Stimulated activated CD4-positive, alpha-beta T cell treated with anti-CD3 and anti-CD28 coated beads, Interleukin-1b, Interleukin-23, amount 100 ng/mL, for 1 hour (primary cell): ENCODE measurements around the gene TMEM163.

Experiments used
- DNase-seq, 2 donors: peaks; one replicate each; pipeline ENCODE4 v3.0.0-alpha.2; 2020; ENCODE audit warnings: low read depth in 2 of 2

Gene TMEM163

DNA sequence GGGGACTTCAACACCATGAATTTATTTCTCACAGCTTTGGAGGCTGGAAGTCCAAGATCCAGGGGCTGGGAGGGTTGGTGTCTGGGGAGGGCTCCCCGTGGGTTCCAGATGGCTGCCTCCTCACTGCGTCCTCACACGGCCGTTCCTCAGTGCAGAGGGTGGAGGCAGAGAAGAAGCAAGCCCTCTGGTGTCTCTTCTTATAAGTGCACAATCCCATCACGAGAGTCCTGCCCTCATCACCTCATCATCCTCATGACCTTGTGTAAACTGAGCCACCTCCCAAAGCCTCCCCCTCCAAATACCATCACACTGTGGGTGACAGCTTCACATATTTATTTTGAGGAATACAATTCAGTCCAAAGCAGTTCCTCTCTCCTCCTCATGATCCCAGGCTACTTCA lies 26.3 kb downstream of the TMEM163 start:
- DNase-seq: no peak

DNA sequence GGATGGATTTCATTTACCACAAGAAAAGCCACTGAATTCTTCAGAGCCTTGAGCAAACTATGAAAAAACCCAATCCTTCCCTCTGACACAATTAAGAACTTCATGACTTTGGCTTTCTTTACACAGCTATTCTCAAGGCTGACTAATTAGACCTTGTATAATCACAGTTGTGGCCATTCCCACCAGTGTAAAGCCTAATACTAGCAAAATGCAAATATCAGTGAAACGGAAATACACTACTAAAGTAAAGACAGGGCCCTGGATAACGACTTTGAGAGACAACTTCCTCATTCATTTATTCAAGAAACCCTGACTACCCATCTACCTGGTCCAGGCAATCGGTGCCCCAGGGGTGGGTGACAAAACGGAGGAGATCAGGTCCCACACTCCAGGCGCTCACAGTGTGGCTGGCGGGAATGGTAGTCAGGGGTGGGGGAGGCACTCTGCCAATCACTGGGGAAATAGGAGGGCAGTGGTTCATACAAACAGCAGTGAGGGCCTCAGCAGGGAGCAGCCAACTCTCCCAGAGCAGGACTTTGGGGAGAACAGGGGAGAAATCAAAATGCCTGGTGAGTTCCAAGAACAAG lies 28.1 kb downstream of the TMEM163 start:
- DNase-seq: no peak

DNA sequence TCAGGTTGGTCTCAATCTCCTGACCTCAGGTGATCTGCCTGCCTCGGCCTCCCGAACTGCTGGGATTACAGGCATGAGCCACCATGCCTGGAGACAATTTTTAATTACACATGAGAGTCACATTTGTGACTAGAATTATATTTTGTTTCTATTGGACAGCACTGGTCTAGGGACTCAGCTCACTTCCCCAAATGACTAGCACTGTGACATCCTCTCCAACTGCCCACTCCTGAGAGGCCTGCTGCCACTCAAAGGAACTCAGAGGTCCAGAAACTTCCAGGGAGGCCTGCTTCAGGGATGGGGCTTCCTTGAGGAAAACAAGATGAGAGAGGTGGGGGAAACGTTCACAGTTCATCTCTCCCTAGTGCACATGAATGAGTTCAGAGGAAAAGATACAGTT lies 29.5 kb downstream of the TMEM163 start:
- no peak for DNase-seq

DNA sequence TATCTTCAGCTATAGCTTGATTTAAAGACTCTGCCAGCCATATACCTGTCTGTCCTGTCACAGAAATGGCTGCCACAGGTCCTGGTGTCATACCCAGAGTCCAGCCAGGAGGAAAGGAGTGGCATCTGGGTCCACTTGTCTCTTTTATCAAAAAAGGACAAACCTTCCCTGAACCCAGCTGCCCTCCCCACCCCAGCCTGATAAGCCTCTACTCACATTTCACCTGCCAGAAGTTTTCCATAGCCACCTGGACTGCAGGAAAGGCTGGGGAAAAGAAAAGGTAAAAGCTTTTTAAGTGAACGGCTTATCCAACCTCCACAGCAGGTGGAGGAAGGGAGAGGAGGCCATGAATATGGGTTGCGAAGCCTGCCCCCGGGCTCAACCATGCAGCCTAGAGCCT lies 32.8 kb downstream of the TMEM163 start:
- DNase-seq: no peak

DNA sequence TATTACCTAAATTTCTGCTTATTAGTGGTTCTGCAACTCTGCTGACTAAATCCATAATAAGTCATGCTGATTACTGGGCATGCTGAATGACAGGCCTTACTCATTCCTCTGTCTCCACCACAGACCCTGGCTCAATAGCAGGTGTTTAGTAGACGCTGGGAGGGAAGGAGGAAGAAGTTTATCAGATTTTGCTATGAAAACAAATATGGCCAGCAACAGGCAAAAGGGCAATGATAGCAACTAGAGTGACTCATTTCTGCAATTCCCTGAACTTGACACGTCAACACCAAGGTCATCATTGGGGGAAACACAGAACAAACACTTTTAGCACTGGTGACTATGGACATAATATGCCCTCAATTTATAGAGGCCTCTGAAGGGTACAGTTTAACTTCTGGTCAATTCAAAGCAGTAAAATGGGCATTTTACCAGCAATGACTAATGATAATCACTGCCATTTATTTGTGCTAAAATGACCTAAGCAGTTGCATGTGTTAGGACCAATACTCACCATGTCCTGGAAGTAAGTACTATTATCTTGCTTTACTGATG lies 35.2 kb downstream of the TMEM163 start:
- no peak for DNase-seq

DNA sequence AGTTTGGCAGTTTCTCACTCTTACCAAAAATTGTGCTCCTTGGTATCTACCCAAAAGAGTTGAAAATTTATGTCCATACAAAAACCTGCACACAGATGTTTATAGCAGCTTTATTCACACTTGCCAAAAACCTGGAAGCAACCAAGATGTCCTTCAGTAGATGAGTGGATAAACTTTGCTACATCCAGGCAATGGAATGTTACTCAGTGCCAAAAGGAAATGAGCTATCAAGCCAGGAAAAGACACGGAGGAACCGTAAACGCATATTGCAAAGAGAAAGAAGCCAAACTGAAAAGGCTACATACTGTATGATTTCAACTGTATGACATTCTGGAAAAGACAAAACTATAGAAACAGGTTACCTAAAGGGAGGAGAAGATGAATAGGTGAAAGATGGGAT lies 36.1 kb downstream of the TMEM163 start:
- no peak for DNase-seq

DNA sequence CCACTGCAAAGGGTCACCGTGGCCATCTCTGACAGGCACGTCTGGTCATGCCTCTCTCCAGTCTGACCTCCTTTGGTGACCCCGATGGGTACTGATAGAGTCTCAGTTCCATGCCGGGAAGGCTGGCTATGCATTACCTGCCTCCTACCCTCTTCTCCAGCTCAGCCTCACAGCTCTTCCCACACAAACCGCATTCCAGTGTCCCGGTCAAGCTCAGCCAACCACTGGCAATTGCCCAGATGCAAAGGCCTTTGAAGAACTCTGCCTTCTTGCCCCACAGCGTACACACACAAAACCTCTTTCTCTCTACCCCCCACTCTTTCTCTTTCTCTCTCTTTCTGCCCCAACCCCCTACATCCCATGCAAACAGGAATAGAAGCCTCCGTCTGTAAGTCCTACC lies 37.6 kb downstream of the TMEM163 start:
- DNase-seq: no peak

DNA sequence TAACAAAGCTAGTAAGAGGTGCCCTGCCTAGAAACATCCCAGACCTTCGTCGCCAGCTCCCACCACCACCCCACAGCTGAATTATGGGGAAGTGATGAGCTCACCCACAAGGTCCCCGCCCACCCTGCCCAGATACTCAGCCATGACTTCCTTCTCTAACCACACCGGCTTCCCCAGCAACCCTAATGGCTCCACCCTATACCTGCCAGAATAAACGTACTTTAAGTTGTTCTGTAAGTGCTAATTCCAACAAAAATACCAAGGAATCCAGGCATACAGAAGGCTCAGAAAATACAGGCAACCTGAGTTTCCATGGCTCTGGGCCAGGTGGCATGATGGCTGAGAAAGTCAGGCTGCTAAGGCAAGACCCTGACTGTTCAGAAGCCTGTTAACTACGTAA lies 39.1 kb downstream of the TMEM163 start:
- no peak for DNase-seq

DNA sequence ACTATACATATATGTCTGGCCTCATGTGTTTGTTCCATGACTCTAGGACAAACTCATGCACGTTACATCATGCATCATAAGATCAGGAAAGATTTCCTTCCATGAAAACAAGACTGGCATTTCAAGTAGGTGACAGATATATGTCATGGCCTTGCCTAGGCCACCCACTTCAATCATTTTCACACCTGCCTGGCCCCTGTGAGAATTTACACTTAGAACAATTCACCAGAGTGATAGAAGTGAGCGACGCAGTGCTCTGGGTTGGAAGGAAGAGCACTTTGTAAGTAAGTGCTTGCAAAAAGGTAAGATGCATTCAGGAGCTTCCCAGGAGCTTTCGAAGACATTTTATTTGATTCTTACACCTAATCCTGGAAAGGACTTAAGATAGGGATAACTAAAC lies 39.5 kb downstream of the TMEM163 start:
- DNase-seq: no peak

DNA sequence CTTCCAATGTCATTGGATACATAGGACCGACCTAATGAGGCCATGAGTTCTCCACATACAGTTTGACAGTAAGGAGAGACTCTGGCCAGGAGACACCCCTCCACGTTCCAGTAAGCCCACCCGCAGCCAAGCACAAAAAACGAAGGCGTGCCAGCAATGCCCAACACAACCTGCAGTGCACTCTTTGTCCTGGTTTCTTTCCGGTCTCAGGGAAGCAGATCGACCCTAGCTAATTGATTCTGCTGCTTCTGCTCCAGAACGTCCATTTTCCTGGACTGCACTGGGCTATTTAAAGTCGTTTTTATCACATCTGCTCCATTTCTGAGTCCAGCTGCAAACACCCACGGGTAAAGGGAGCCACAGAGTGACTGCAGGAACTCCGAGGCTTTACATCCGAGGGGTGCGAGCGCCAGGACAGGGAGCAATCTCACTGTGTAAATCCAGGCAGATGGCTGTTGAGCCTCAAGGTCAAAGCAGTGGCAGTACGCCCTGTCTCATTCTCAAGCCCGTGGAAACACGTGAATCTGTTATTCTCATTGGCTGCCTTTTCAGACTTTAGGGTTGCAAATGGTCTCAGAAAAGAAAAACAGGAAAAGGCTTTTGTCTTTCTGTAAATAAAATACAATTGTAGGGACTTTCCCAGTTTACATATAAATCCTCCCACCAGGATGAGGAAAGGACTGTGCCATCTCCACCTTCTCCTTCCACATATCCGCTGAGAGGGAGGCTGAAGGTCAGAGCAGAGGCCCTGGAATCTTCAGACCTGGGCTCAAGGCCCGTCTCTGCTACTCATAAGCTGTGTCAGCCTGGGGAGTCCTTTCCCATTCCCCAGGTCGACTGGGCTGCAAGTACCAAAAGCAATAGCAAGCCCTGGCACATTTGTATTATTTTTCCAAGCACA lies 40.7 kb downstream of the TMEM163 start:
- no peak for DNase-seq

DNA sequence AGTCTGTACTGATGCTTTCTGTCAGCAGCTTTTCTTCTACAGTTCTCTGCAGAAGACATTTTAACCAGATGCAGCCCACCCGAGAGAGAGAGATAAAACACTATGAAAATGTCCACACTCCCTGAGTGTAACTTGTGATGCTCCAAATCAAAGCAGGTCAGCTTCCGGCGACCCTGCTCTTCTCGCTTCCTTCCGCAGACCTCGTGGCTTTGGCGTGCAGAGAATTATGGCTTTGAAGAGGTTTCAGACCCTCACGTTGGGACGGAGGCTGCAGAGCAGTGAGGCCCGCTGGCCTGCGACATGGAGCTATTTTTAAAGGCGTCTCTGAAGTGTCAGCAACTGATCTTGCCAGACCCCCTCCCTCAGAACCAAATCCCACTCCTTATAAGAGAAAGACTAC lies 41.8 kb downstream of the TMEM163 start:
- DNase-seq: no peak

DNA sequence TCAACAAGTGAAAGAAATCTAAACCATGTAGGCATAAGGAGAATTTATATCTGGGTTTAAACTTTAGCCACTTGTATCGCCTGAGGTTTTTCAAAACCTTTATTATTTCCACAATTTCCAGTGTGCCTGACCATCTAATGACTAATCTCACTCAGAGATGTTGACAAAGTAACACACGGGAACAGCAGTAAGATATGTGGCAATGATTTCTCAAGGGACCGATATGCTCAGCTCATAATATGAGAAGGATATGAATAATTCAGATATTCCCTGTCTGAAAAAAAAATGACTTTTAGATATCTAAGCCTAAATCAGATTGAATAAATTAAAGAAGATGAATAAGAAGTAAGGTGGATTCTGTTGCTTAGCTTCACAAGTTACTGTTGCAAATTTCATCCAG lies 43.5 kb downstream of the TMEM163 start:
- DNase-seq: no peak

DNA sequence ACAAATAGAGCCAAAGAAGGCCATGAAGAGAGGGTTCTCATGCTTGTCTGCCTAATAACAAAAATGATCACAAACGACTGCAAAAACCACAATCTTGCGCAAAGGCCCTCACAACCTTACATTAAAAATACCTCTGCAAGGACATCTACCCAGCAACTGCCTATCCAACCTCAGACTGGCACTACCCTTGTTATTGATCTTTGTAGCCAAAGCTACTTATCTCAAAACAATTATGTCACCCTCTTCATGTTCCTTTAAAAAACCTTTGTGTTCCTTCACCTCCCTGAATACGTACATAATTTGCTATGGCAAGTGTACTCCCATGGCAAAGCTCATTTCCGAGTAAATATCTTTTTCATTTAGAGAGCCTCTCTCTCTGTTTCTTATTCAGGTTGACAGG lies 44.1 kb downstream of the TMEM163 start:
- no peak for DNase-seq

DNA sequence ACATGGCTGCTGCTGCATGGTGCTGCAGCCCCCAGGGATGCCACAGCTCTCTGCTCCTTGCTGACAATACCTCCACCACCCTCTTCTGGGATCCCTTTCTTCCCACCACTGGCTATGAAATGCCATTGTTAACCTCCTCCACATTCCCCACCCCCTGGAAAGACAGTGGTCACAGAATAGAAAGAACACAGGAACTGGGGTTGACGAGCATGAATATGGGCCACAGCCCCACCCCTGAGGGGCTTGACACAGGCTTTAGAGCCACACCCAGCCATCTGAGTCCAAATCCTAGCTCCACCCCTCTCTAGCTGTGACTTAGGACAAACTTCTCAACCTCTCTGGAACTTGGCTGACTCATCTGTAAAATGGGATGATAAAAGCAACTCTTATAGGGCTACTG lies 47.3 kb downstream of the TMEM163 start:
- no peak for DNase-seq

DNA sequence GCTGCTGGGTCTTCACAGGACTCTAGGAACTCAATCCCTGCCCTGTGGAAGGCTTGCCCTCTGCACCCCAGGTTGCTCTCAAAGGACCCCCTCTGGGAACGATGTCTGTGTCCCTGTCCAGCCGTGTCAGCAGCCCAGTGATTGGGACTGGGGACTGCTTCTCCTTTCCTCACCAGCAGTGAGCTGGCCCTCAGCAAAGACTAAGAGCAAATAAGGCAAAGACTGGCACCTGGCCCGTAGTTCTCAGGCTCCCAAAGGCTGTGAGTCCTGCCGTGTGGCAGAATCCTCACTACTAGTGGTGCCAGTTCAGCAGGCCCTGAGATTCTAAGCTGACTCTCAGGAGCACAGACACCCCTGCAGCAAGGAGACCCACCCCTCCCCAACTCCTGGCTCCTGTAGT lies 47.8 kb downstream of the TMEM163 start:
- DNase-seq: no peak

DNA sequence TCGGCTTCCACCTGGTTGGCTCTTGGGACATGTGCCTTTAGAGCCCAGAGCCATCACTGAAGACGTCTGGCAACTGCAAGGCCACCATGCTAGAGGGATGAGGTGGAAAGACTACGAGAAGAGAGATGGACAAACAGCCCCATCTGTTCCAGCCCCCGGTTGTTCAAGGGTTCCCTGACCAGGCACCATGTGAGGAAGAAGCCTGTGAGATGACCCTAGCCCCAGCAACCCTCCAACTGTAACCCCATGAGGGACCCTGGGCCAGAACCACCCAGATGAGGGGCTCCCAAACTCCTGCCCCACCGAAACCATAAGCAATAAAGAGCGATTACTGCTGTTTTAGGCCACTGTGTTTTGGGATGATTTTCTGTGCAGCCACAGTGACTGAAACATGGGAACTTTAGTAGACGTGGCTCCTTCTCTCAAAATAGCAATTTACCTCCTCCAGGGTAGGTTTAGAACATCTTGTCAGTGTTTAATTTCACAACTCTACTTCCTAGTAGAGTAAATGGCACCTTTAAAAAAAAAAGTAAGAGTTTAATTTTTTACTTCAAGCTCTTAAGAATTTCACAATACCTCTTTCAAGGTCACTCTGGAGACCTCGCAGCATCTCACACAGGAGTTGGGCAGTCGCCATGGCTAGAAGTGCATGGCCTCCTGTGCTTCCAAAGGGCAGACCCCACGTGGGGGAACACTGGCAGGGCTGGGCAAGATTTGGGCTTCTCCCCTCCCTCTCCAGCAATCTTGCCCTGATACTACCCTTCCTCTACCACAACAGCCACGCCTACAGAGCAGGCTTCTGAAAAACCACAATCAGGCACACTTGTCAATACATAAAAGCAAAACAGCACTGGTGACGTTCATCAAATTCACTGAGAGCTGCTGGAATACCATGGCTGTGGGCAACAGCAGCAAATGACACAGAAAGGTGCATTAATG lies 48.8 kb downstream of the TMEM163 start:
- DNase-seq: peak in 1 of 2 donors; percentile 10

DNA sequence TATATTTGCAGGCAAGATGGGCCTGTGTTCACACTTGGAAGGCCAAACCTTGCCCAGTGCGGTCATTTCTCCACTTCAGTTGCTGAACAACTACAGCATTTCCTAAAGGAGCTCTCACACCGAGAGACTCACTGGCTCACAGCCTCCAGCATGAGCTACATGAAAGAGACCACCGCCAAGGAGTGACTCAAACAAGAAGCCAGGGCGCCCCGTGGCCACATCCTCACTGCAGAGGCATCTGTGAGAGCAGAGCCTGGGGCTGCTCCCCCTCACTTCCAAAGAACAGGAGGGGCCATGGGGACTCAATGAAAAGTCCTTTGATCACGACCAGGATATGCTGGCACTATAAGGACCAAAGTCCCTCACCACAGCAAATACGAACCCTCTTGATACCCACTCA lies 50.0 kb downstream of the TMEM163 start:
- DNase-seq: peak in 1 of 2 donors; percentile 48

DNA sequence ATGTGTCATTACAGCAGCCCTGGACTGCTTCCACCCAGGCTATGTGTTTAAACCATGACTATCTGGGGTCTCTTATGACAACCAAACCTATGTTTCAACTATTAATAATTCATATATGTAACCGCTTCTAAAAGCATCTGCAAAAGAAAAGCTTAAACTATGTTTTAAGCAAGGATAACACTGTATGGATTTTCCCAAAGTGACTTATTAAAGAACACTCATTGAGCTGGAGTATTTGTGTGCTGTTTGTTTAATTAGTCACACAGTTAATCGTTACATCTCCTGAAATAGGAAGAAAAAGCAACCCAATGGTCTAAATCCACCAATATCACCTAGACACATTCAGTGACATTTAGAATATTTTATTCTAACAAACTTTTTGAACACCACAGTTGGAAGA lies 51.3 kb downstream of the TMEM163 start:
- no peak for DNase-seq

DNA sequence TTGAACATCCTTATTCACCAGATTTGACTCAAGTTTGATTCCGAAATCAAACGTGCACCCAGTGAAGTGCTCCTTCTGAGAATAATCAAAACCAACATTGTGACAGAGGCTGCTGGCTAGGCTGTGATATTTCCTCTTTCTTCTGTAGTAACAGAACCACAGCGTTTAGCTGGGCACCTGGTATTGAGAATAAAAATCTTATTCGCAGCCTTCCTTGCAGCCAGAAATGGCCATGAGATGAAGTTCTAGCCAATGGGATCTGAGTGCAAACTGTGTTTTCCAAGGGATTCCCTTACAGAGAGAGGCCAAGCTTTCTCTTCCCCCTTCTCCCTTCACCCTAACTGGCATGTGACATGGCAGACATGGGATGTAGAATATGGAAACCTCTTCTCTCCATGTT lies 51.7 kb downstream of the TMEM163 start:
- no peak for DNase-seq

DNA sequence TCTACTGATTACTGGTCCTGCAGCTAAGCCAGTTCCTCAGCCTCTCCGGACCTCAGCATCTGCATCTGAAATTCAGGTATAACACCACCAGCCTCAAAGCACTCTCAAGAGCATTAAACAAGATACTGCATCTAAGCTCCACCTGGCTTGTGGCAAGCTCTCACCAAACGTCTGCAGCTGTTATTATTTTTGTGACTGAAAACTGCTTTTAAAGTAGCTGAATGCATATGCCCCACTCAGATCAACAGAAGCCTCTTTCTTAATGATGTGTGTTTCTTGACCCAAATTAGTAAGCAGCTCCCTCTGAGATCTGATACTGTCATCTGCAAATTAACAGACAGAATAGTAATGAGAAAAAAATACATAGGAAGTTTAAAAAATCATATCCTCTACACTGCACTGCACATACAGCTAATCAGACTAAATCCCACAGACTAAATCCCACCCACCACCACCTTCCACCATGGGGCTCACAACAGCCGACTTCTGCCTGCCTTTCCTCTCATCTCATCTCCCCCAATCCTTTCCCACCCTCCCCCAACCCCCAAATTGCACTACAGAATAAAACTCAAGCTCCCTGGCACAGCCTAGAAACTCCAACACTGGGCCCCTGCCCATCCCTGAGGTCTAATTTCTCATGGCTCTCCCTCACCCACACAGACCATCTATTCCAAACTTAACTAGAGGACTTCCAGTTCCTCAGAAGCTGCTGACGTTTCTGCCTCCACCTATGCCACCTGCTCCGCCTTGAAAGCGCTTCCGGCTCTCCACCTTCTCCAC lies 52.9 kb downstream of the TMEM163 start:
- no peak for DNase-seq
